NCI-H748 (cell line): ENCODE results near the gene UGT1A6.

ENCODE experiments used
- DNase-seq: peaks from one replicate; lab custom pipeline; 2025; ENCODE audit not compliant: unreplicated experiment; lab: John Stamatoyannopoulos, UW

The UGT1A6 gene

GRCh38 chr2:233817995-233818638, 125.4 kb downstream of the UGT1A6 start:
- no peak for DNase-seq

DNA sequence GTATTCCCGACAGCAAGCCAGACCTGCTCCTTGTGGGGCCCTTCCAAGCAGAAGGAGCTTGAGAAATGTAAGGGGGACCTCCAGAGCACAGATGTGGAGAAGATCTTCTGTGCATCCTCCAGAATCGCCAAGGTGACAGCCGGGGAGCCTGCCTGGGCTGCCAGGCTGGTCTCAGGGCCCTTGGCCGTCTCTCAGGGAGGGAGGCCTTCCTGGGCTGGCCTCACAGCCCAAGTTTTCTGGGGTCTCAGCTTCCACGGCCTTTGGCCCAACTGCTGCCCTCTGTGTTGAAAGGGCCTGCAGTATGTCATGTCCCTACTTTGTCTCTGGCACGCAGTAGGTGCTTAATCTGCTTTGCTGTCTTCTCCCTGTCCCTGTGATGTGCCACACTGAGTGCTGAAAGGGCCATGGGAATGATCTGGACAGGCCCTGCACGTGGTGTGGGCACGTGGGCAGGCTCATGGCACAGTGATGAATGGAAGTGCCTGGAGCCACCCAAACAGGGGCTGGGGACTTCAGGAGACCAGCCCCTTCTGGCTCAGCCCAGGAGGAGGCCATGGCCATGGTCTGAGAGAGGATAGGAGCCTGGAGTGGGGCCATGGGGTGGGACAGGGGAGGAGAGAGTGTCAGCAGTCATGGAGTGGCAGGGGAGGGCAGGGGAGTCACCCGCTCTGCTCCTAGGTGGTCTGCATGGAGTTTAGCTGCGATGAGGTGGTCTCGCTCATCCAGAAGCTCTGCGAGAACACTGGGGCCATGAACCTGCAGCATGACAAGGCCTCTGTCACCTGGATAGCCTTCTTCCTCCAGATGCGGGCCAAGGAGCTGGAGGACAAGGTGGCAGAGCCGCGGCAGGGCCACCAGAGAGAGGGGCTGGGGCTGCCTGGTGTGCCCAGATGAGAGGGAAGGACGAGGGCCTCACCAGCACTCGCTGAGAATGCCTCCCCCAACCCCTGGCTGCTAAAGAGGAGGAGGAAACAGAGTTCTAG, 126.2 kb downstream of the UGT1A6 start:
- no peak for DNase-seq

GRCh38 chr2:233819884-233820773, 127.4 kb downstream of the UGT1A6 start:
- DNase-seq = no peak

GRCh38 chr2:233820774-233821105, 128.1 kb downstream of the UGT1A6 start:
- DNase-seq = no peak

DNA sequence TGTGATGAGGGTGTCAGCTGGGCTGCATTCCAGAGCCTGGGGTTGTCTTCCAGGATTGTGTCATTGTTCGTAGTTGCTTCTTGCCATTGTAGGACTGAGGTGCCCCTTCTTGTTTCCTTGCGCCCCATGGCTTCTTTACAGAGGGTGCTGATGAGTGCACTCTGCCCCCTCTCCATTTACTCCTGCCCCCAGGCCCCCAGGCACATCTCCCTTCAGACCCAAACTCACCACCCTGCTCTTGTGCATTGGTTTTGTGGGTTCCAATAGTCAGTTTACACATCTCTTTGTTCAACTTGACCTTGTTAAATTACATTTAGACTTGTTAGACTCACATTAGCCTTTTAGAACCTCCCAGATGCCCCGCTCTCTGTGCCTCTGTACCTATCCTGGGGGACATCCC, 128.5 kb downstream of the UGT1A6 start:
- no peak for DNase-seq

DNA sequence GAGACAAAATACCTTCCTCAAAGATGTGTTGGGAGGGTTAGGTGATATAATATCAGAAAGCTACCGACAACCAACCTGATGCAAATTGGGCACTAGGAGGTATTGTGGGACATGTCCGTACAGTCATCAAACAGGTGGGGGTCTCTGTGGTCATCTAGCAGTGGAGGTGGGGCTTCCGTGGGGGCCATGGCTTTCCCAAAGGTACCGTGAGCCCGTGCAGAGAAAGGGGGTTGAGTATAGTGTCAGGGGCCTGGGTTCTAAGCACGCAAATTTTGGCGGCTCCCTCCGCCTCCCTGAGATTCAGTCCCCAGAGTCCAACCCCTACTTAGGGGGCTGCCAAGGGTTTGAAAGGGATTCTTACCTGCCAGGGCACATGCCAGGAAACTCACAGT, 129.0 kb downstream of the UGT1A6 start:
- no peak for DNase-seq

DNA sequence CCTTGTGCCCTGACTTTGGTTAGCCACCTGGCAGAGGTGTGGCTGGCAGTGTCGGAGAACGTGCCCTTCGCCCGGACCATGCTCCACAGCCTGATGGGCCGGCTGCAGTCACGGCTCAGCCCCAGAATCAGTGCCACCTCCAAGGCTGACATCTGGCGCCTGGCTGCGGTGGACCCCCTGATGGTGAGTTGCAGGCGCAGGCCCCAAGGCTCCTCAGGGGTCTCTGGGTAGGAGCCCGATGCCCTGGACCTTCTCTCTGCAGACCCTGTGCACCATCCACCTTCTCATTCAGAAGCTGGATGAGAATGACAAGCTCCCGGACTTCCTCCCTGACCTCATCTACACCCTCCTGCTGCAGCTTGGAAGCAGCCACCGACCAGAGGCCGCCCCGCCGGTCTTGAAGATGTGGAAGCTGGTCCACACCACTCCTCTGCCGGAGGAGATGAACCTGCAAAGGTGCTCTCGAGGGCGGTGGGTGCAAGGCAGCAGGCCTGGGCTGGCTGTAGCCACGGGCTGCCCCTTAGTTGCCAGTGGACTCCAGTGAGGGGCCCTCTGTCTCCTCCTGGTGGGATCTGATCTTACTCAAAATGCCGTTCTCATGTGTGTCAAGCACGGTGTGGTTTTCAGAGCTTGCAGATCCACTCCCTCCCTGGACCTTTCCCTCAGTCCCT, 129.5 kb downstream of the UGT1A6 start:
- no peak for DNase-seq
